HG02943 (cell line): ENCODE data around the gene TMEM86B.
"Not testable (repeated sequence)": the region's sequence is repeated elsewhere in the genome, so short reads cannot be mapped to it uniquely, and the experiment has no call there.

Source experiments
- ATAC-seq: cut with Tn5 transposase; IDR thresholded peaks from one replicate; pipeline ENCODE4 v1.9.1; 2021; ENCODE audit warnings: mild to moderate bottlenecking, low read depth, moderate library complexity; ENCODE audit not compliant: unreplicated experiment

The TMEM86B gene

GRCh38 chr19:55224038-55224665, 4.4 kb downstream of the TMEM86B start:
- ATAC-seq: no peak

- ATAC-seq: no peak
Observed at GRCh38 chr19:55223291-55224037, 5.1 kb downstream of the TMEM86B start.

DNA sequence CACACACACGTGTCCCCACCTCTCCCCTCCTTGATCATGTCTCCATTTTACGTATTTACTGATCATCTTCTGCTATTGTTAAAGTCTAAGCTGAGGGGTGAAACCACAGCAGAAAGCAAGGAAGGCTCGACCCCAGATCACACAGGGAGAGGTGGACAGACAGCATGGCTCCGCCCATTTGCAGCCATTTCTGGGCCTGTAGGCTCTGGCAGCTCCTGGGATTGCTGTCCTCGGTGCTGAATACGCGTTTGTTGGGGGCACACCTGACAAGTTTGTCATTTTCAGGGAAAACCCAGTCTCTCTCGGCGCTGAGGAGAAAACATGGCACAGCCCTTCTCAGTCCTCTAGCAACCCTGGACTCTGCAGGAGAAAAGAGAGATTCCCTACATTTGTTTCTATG, 8.0 kb downstream of the TMEM86B start:
- ATAC-seq: no peak

GRCh38 chr19:55216461-55217198, 11.9 kb downstream of the TMEM86B start:
- ATAC-seq: no peak

GRCh38 chr19:55213547-55213946, 15.0 kb downstream of the TMEM86B start:
- no peak for ATAC-seq

DNA sequence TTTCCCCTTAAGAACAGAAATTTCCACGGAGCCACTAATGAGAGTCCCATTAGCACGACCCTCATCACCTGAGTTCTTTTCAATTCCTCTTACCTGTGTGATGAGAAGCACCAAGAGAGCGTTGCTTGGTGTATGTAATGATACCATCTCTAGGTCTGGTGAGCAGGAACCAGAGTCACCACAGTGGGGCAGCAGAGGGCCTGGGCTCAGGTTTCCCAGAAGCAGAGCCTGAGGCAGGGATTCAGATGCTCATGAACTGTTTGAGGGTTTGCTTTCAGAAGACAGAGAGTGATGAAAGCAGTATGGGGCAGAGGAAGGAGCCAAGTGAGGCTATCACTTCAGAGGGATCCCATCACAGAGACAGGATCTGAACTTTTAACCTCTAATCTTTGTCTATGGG, 16.1 kb downstream of the TMEM86B start:
- ATAC-seq: no peak

DNA sequence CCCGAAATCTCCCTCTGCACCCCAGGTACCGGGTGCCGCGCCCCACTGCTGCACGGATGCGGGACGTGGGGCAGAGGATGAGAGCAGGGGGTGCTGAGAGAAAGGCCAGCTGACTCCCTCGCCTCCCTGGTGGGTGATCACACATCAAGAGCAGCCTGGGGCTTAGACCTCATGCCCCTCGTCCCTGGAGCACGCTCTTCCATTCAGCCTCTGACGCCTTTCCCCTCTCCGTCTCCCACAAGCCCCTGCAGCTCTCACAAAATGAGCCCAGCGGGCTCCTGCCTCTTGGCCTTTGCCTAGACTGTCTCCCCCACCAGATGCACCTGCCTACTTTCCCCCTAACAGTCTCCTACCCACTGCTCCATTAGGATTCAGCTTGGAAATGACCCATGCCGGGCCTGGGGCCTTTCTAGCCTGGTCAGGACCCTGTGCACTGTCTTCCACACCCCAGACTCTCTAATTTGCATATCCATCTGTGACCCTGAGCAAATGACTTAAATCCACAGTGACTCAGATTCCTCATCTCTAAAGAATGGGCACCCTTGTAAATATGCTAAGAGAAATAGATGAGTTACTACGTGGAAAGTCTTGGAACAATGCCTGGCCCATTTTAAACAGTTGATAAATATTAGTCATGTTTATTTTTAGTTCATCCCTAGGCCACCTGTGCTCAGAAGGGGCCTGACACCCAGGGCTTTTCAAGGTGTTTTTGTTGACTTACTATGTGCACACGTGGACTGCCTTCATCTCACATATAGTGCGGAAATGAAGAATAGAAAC, 18.7 kb downstream of the TMEM86B start:
- no peak for ATAC-seq

GRCh38 chr19:55208880-55209692, 19.5 kb downstream of the TMEM86B start, which contains the start of gene PTPRH:
PTPRH (minus strand) TSS chr19:55209501; CDS start chr19:55209433, 68 bp downstream.
- no peak for ATAC-seq

DNA sequence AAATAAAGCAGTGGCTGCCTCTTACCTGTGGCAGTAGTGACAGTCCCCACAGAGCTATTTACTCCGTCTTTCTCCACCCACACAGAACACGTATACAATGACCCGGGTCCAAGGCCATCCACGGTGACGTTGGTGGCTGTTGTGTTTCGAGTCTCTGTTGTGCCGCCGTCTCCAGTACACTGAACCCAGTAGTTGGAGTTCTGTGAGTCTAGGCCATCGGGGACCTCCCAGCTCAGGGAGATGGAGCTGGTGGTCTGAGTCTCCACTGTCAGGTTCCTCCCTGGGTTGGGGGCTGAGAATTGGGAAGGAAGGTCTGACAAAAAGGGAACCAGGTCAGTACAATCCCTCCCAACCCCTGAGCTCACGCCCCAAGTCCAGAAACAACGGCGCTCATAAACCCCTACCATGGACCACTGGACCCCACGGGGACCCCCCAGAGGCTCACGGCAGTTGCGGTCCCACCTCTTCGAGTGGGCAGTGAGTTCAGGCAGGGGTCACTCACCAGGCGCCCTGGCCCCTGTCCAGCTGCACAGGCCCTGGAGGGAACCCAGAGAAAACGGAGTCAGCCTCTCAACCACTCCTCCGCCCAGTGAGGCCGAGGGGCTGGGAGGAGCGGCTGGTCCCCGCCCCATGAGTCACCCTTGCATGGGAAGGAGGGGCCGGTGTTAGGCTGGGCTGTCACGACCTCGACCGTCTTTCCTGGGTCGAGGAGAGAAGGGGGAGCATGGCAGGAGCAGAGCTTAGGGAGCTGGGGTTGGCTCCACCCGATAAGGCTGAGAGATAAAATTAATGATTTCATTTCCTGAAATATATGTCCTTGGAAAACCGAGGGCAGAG, 21.7 kb downstream of the TMEM86B start:
- ATAC-seq: no peak

- ATAC-seq: not testable (repeated sequence)
Observed at GRCh38 chr19:55202199-55202598, 26.4 kb downstream of the TMEM86B start.

GRCh38 chr19:55199620-55200204, 28.9 kb downstream of the TMEM86B start:
- no peak for ATAC-seq

- ATAC-seq: no peak
Observed at GRCh38 chr19:55198651-55199050, 29.9 kb downstream of the TMEM86B start.

- ATAC-seq: no peak
Observed at GRCh38 chr19:55197528-55197927, 31.0 kb downstream of the TMEM86B start.

- no peak for ATAC-seq
Observed at GRCh38 chr19:55196803-55197202, 31.8 kb downstream of the TMEM86B start.

- ATAC-seq: no peak
Observed at GRCh38 chr19:55193481-55193880, 35.1 kb downstream of the TMEM86B start.

- no peak for ATAC-seq
Observed at GRCh38 chr19:55189403-55189835, 39.1 kb downstream of the TMEM86B start.

GRCh38 chr19:55188625-55189024, 39.9 kb downstream of the TMEM86B start:
- ATAC-seq: no peak

- ATAC-seq: no peak
Observed at GRCh38 chr19:55186080-55186479, 42.5 kb downstream of the TMEM86B start.
